Natural killer cell treated with Interleukin-12 subunit alpha and Interleukin-12 subunit beta and Interleukin-15 and Interleukin-18, amount 100 ng/mL, for 72 hours (primary cell): ENCODE results near the gene EBPL. TPM values are rescaled to one million over a fixed set of nuclear protein-coding genes. Genes with fewer than 3 reads are reported as not detected.
A peak's percentile ranks its signal among the peaks of the same experiment; 100 is the strongest.
"Not testable (repeated sequence)": the region's sequence is repeated elsewhere in the genome, so short reads cannot be mapped to it uniquely, and the experiment has no call there.

Experiments used
- ATAC-seq, 2 donors: fragments of 150-1000 bp; cut with Tn5 transposase in 1 of 2; sonication (Bioruptor Pico), chemical (Tn5 transposase) in 1 of 2; 2 replicates each; pipeline ENCODE4 v1.10.0; 2021
- DNase-seq: peaks from one replicate; pipeline ENCODE4 v3.0.0; 2022; ENCODE audit warnings: low spot score
- H3K27ac Mint-ChIP-seq, 2 donors: 1 replicate in 1 of 2; 2 replicates in 1 of 2; pipeline ENCODE4 v1.8.0; 2022; ENCODE audit warnings: mixed read lengths in 2 of 2, mild to moderate bottlenecking in 1 of 2, moderate library complexity in 1 of 2
- H3K27me3 Mint-ChIP-seq, 2 donors: 1 replicate in 1 of 2; 2 replicates in 1 of 2; pipeline ENCODE4 v1.8.0; 2022; ENCODE audit warnings: mixed read lengths in 2 of 2
- H3K36me3 Mint-ChIP-seq: one replicate; pipeline ENCODE4 v1.8.0; 2022; ENCODE audit warnings: mixed read lengths
- H3K4me1 Mint-ChIP-seq, 2 donors: 1 replicate in 1 of 2; 2 replicates in 1 of 2; pipeline ENCODE4 v1.8.0; 2022; ENCODE audit warnings: low read depth in 2 of 2, mixed read lengths in 2 of 2, mild to moderate bottlenecking in 1 of 2
- H3K4me3 Mint-ChIP-seq: one replicate; pipeline ENCODE4 v1.8.0; 2022; ENCODE audit warnings: mixed read lengths
- H3K9me3 Mint-ChIP-seq: 2 replicates; pipeline ENCODE4 v1.8.0; 2022; ENCODE audit warnings: mixed read lengths
- total RNA-seq, 2 donors: library from RNA; stranded (reverse); gene quantifications; one replicate each; pipeline ENCODE4 v1.2.3, GENCODE V29; 2022

EBPL gene
- total RNA-seq: 10 to 100 TPM; 20.1 to 39.0 TPM

DNA sequence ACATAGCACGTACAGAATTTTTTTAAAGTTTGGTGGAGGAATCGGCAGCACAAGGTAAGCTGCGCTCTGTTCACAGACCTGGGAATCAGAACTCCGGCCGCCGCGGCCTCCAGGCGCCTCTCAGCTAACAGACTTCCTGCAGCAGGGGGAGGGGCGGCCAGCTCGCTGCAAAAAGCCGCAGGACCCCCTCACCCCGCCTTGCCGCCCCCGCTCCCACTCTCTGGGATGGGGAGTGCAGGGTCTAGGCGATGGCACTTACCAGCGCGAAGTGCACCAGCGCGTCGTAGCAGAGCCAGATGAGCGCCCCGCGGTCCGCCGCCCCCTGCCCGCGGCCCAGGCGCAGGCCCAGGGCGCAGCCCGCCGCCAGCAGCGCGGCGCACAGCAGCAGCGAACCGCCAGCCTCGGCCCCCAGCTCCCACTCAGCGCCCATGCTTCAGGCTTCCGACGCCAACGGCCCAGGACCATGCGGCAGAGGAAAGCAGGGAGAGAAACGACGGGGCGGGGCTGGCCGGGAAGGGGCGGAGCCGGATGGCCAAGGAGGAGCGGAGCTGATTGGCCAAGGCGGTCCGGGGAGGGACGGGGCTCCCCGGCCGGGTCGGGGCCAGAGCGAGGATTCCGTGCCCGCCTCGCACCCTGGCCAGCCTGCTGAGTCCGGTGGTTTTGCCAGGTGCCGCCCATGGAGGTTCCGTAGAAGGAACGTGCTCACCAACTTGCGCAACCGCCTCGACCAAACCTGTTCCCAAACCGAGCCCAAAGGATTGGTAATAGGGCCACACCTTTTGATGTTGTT is at the start of gene EBPL:
Gene EBPL, minus strand, starts transcription at position 492 of the 790 bp plus-strand sequence. Its CDS starts 62 bp downstream, at position 430.
- ATAC-seq (peak; percentile 98 to 99), DNase-seq (peak; percentile 91)
- Mint-ChIP-seq H3K4me3 (peak within 1 kb of the TSS; percentile 90), H3K27ac (peak within 1 kb of the TSS; percentile 31 to 72), H3K27me3 (no peaks in the 10 kb centered on the region), H3K4me1 (peaks cover 9 to 17% of the 10 kb centered on the region in 2 donors), H3K36me3 (no peaks in the 10 kb centered on the region), H3K9me3 (no peaks in the 10 kb centered on the region)

GRCh38 chr13:49740870-49741269 is 49.6 kb upstream of the EBPL start:
- Mint-ChIP-seq H3K9me3 (no peaks in the 10 kb centered on the region), H3K4me1 (peaks cover 4 to 5% of the 10 kb centered on the region in 2 donors), H3K36me3 (peaks cover 5% of the 10 kb centered on the region), H3K27ac (no peak overlapping the region), H3K4me3 (no peak overlapping the region), H3K27me3 (no peaks in the 10 kb centered on the region)
- no peak for ATAC-seq
- no peak for DNase-seq

DNA sequence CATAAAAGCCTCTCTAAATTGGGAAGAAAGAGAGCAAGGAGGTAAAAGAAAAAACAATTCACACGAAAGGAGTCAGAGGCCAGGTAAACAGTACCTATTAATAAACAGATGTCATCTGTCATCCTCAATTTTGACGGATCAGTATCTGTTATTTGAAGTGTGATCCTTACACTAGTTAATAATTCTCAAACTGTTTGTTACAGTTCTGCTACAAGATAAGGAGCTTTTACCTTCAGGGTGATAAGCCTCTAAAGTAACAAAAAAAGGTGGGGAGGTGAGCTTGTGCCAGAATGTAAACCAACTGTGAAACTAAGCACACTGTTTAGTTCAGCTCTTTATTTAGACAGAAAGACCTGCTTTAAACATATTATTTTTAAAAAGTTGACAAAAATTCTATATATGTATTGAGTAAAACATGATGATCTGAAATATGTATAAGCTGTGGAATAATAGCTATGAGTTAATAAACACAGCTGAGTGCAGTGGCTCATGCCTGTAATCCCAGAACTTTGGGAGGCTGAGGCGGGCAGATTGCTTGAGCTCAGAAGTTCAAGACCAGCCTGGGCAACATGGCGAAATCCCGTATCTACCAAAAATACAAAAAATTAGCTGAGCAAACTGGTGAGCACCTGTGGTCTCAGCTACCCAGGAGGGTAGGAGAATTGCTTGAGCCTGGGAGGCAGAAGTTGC is 48.4 kb upstream of the EBPL start:
- H3K4me1 Mint-ChIP-seq: peaks cover 4 to 5% of the 10 kb centered on the region in 2 donors
- ATAC-seq: no peak
- peaks cover 5% of the 10 kb centered on the region for H3K36me3 Mint-ChIP-seq
- no peak overlapping the region for H3K27ac Mint-ChIP-seq
- H3K4me3 Mint-ChIP-seq: no peak overlapping the region
- DNase-seq: no peak
- no peaks in the 10 kb centered on the region for H3K9me3 Mint-ChIP-seq
- H3K27me3 Mint-ChIP-seq: no peaks in the 10 kb centered on the region

GRCh38 chr13:49733181-49733951 is 42.1 kb upstream of the EBPL start:
- Mint-ChIP-seq H3K9me3 (no peaks in the 10 kb centered on the region), H3K36me3 (peaks cover 6% of the 10 kb centered on the region), H3K27ac (no peak overlapping the region), H3K27me3 (no peaks in the 10 kb centered on the region), H3K4me1 (no peaks in the 10 kb centered on the region), H3K4me3 (no peak overlapping the region)
- DNase-seq (no peak), ATAC-seq (no peak)

DNA sequence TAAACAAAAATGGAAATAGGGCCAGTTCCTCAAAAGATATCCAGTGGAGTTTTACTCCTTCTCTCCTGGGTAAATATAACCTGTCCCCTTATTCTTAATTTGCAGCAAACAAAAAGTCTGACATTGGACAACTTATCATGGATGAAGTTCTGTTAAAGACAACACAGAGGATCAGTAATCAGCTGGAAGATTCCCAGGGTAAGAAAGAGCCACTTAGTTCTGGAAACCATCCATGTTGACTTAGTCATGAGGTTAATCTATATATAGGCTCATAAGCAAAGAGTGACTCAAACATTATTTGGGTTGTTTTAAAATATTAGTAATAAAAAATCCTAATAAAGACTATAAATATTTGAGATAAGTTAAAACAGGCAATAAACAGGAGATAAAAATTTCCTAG is 40.5 kb upstream of the EBPL start:
- H3K4me3 Mint-ChIP-seq: no peak overlapping the region
- no peaks in the 10 kb centered on the region for H3K4me1 Mint-ChIP-seq
- ATAC-seq (no peak), DNase-seq (no peak)
- H3K36me3 Mint-ChIP-seq: peaks cover 11% of the 10 kb centered on the region
- H3K9me3 Mint-ChIP-seq: no peaks in the 10 kb centered on the region
- no peak overlapping the region for H3K27ac Mint-ChIP-seq
- H3K27me3 Mint-ChIP-seq: no peaks in the 10 kb centered on the region

DNA sequence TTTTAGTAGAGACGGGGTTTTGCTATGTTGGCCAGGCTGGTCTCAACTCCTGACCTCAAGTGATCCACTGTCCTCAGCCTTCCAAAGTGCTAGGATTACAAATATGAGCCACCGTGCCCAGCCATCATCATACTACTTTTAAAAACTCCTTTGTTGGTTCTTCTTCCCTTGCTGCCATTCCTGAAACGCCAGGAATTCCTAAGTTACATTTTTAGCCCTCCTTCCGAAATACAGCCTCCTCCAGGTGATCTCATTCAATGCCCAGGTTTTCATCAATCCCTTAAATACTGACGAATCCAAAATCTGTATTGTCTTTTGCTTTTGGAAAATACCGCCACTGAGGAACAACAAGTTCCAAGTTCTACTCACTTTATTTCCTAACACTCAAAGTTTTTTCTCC is 25.3 kb upstream of the EBPL start:
- DNase-seq (no peak), ATAC-seq (no peak)
- H3K4me1 Mint-ChIP-seq: no peaks in the 10 kb centered on the region
- no peak overlapping the region for H3K4me3 Mint-ChIP-seq
- no peak overlapping the region for H3K27ac Mint-ChIP-seq
- no peaks in the 10 kb centered on the region for H3K27me3 Mint-ChIP-seq
- H3K36me3 Mint-ChIP-seq: peaks cover 33% of the 10 kb centered on the region
- H3K9me3 Mint-ChIP-seq: no peaks in the 10 kb centered on the region

DNA sequence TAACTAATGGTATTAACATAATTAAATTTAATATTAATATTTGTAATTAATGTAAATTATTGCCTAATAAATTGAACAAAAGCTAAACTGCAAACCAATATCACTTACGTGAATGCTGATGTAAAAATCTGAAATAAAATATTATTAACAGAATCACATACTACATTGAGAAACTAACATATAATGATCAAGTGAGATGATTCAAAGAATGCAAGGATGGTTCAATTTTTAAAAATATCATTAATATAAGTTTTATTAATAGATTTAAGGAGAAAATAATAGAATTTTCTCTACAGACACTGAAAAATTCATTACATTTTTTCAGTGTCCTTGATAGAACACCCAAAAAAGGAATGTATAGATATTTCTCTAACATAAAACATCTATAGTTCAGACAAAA is 23.5 kb upstream of the EBPL start:
- Mint-ChIP-seq H3K27ac (no peak overlapping the region), H3K4me1 (no peaks in the 10 kb centered on the region), H3K9me3 (no peaks in the 10 kb centered on the region)

DNA sequence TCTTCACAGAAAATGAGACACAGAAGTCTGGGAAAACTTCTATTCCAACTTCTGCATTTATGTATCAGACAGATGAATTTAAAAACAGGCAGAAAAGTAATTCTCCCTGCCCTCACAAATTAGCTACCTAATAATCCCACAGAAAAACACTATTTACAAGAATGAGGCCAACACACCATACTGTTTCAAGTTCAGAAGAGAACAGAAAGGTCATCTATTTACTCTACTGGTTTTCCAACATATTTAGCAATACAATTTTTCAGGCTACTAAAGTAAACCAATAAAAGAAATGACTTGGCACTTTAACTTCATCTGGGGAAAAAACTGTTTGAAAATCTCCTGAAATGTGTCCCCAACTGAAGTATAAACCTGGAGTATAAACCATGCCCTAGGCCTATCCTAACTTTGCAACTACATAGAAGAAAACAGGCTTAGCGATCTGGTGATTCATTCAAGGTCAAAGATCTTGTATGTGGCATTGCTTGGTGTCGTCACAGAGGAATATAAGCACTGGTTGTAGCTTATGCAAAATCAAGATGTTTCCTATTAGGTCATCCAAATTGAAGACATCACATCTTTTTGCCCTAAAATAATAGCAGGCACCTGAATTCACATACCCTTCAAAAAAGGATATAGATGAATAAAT is 20.1 kb upstream of the EBPL start:
- Mint-ChIP-seq H3K4me3 (no peak overlapping the region), H3K27ac (no peak overlapping the region), H3K4me1 (no peaks in the 10 kb centered on the region), H3K27me3 (no peaks in the 10 kb centered on the region), H3K36me3 (peaks cover 15% of the 10 kb centered on the region), H3K9me3 (no peaks in the 10 kb centered on the region)
- ATAC-seq (no peak), DNase-seq (no peak)

More for the DNA sequence above, 23.5 kb upstream of the EBPL start:
- H3K36me3 Mint-ChIP-seq: peaks cover 33% of the 10 kb centered on the region
- no peak for DNase-seq
- ATAC-seq: no peak
- no peak overlapping the region for H3K4me3 Mint-ChIP-seq
- H3K27me3 Mint-ChIP-seq: no peaks in the 10 kb centered on the region

GRCh38 chr13:49704264-49704663 is 13.0 kb upstream of the EBPL start:
- H3K4me1 Mint-ChIP-seq, H3K4me3 Mint-ChIP-seq, H3K27ac Mint-ChIP-seq, H3K27me3 Mint-ChIP-seq, ATAC-seq, DNase-seq, H3K9me3 Mint-ChIP-seq: not testable (repeated sequence)
- H3K36me3 Mint-ChIP-seq: peaks cover 12% of the 10 kb centered on the region

DNA sequence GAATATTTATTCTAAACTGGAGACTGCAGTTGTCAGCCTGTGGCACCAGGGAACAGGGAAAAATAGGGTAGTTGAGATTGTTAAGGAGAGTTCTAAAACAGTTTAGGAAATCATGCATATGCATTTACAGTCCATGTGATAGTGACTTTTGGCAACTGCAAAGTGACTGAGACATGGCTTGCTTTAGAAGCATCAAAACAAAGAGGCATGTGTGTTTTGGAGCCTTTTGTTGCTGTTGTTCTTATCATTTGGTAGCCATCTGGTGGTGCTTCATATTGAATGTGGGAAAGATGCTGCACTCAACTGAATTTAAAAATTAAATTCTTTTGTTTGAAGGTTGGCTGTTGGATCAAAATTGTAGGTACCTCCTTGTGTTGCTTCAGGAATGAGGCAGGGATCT is 10.2 kb upstream of the EBPL start:
- Mint-ChIP-seq H3K4me3 (no peak overlapping the region), H3K4me1 (no peaks in the 10 kb centered on the region), H3K9me3 (no peaks in the 10 kb centered on the region), H3K27me3 (no peaks in the 10 kb centered on the region), H3K36me3 (peaks cover 12% of the 10 kb centered on the region), H3K27ac (no peak overlapping the region)
- ATAC-seq (no peak), DNase-seq (no peak)

DNA sequence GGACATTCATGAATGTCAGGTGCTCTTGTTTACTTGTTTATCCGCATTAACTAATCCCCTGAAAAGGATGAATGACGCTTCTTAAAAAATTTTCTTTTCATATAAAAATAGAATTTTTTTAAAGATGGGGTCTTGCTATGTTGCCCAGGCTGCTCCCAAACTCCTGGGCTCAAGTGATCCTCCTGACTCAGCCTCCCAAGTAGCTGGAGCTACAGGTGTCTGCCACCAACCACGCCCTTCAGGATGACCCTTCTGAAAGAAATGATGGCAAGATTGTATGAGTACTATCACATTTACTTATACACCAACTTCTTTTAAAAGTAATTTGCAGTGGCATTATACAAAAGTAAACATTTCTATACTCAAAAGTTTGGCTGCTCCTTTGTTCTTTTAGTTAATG is 6.2 kb upstream of the EBPL start:
- Mint-ChIP-seq H3K36me3 (peaks cover 12% of the 10 kb centered on the region), H3K9me3 (no peaks in the 10 kb centered on the region), H3K4me3 (no peak overlapping the region), H3K4me1 (no peaks in the 10 kb centered on the region), H3K27ac (no peak overlapping the region), H3K27me3 (no peaks in the 10 kb centered on the region)
- no peak for ATAC-seq
- no peak for DNase-seq

GRCh38 chr13:49694446-49694845 is 3.2 kb upstream of the EBPL start:
- H3K27ac Mint-ChIP-seq: no peak overlapping the region
- H3K4me3 Mint-ChIP-seq: no peak overlapping the region
- no peak for DNase-seq
- H3K36me3 Mint-ChIP-seq: no peaks in the 10 kb centered on the region
- no peaks in the 10 kb centered on the region for H3K9me3 Mint-ChIP-seq
- ATAC-seq: no peak
- peaks cover 6 to 11% of the 10 kb centered on the region in 2 donors for H3K4me1 Mint-ChIP-seq
- H3K27me3 Mint-ChIP-seq: no peaks in the 10 kb centered on the region

- Mint-ChIP-seq H3K9me3 (no peaks in the 10 kb centered on the region), H3K27me3 (no peaks in the 10 kb centered on the region), H3K4me1 (peaks cover 6 to 11% of the 10 kb centered on the region in 2 donors), H3K36me3 (no peaks in the 10 kb centered on the region), H3K4me3 (no peak overlapping the region), H3K27ac (no peak overlapping the region)
- DNase-seq (no peak), ATAC-seq (no peak)
Observed at GRCh38 chr13:49693877-49694276, 2.6 kb upstream of the EBPL start.
